ENCODE results near the gene PP2D1.

Gene PP2D1

DNA sequence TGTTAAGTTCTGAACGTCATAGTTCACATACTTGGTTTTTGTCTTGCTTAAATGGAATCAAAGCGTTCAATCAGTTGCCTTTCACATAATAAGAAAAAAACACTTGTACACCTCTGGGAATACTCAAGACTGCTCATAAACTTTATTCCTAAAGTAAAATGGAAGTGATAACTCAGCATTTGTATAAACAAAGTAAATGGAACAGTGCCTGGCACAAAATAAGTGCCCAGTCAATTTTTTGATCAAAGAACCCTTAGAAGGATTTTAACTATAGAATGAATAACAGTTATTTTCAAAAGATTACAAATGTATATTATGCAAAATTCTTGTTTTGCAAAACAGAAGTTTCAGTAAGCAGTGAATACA lies 63.9 kb downstream of the PP2D1 start:
- H3K27ac ChIP-seq (ENCODE audit: low read depth, low read length), result peak overlapping the region; percentile 70; the same call in 1 of the 2 replicates
- TF ChIP-seq, protein P1, sequence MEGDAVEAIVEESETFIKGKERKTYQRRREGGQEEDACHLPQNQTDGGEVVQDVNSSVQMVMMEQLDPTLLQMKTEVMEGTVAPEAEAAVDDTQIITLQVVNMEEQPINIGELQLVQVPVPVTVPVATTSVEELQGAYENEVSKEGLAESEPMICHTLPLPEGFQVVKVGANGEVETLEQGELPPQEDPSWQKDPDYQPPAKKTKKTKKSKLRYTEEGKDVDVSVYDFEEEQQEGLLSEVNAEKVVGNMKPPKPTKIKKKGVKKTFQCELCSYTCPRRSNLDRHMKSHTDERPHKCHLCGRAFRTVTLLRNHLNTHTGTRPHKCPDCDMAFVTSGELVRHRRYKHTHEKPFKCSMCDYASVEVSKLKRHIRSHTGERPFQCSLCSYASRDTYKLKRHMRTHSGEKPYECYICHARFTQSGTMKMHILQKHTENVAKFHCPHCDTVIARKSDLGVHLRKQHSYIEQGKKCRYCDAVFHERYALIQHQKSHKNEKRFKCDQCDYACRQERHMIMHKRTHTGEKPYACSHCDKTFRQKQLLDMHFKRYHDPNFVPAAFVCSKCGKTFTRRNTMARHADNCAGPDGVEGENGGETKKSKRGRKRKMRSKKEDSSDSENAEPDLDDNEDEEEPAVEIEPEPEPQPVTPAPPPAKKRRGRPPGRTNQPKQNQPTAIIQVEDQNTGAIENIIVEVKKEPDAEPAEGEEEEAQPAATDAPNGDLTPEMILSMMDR (IDR thresholded peaks at IDR 0.05; ENCODE audit: insufficient read depth, low read length, poor library complexity, severe bottlenecking), result no peak
- no peak for TF ChIP-seq EZH2phosphoT487 (conservative IDR thresholded peaks at IDR 0.05; ENCODE audit: low read length)
- H2AFZ ChIP-seq (ENCODE audit: low read depth, low read length, severe bottlenecking), result no peak overlapping the region
- H3K9me3 ChIP-seq (ENCODE audit: insufficient read depth, low read length), result no peaks in the 10 kb centered on the region
- H3K79me2 ChIP-seq (ENCODE audit: insufficient read depth, low read length), result peaks cover 63% of the 10 kb centered on the region
- H3K4me3 ChIP-seq (ENCODE audit: insufficient read depth, low read length, poor library complexity, severe bottlenecking), result peak overlapping the region; percentile 82
- peak overlapping the region; percentile 67 for H3K9ac ChIP-seq (ENCODE audit: low read length)
- peak overlapping the region; percentile 90 for H3K4me2 ChIP-seq (ENCODE audit: low read depth, low read length, poor library complexity, severe bottlenecking)
- H3K9me2 ChIP-seq (replicated peaks; ENCODE audit: insufficient read depth, low read length), result no peaks in the 10 kb centered on the region
- peaks cover 18% of the 10 kb centered on the region for H4K20me1 ChIP-seq (ENCODE audit: low read depth, low read length)
- peaks cover 28% of the 10 kb centered on the region for H3F3A ChIP-seq (ENCODE audit: insufficient read depth)
- no peaks in the 10 kb centered on the region for H3K27me3 ChIP-seq (ENCODE audit: low read length)
- H3K36me3 ChIP-seq (ENCODE audit: low read length), result peaks cover 18% of the 10 kb centered on the region; the same call in 1 of the 2 replicates

DNA sequence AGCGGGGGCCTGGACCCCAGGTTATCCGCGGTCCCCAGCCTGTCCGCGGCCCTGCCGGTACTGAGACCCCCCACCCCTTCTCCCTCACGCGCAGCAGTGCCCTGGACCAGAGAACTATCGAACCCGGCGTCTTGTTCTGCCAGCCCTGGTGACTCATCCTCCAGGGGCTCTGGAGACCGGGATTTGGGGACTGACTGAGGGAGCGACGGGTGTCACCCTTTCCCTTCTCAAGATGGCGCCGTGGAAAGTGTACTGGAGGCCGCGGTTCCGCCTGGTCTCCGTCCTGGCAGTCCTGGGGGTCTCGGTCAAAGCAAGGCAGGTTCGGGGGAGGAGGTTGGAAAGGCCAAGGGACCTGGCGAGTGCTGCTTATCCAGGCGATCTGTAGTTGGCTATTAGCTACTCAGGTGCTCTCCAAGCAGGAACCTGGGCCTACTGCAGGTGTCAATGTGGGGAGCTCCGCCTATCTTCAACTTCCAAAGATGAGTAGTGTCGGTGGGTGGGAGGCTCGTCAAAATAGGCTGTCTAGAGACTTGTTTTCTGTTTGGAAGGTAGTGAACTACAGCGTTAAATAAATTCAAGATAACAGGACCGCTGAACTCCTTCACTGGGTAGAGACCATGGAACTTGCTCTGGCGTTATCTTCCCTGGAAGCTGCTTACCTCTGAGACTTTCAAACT lies 64.4 kb downstream of the PP2D1 start:
- peaks cover 28% of the 10 kb centered on the region for H3F3A ChIP-seq (ENCODE audit: insufficient read depth)
- no peaks in the 10 kb centered on the region for H3K27me3 ChIP-seq (ENCODE audit: low read length)
- peak overlapping the region; percentile 82 for H3K4me3 ChIP-seq (ENCODE audit: insufficient read depth, low read length, poor library complexity, severe bottlenecking)
- peaks cover 13% of the 10 kb centered on the region; the same call in 1 of the 2 replicates for H3K36me3 ChIP-seq (ENCODE audit: low read length)
- peaks cover 58% of the 10 kb centered on the region for H3K79me2 ChIP-seq (ENCODE audit: insufficient read depth, low read length)
- peak overlapping the region; percentile 67 for H3K9ac ChIP-seq (ENCODE audit: low read length)
- peak overlapping the region; percentile 19 for H2AFZ ChIP-seq (ENCODE audit: low read depth, low read length, severe bottlenecking)
- TF ChIP-seq, protein P1 (IDR thresholded peaks at IDR 0.05; ENCODE audit: insufficient read depth, low read length, poor library complexity, severe bottlenecking), result no peak
- no peak for TF ChIP-seq EZH2phosphoT487 (conservative IDR thresholded peaks at IDR 0.05; ENCODE audit: low read length)
- H3K4me2 ChIP-seq (ENCODE audit: low read depth, low read length, poor library complexity, severe bottlenecking), result peak overlapping the region; percentile 90
- H4K20me1 ChIP-seq (ENCODE audit: low read depth, low read length), result peaks cover 16% of the 10 kb centered on the region
- H3K27ac ChIP-seq (ENCODE audit: low read depth, low read length), result peak overlapping the region; percentile 70
- no peaks in the 10 kb centered on the region for H3K9me2 ChIP-seq (replicated peaks; ENCODE audit: insufficient read depth, low read length)
- H3K9me3 ChIP-seq (ENCODE audit: insufficient read depth, low read length), result no peaks in the 10 kb centered on the region

DNA sequence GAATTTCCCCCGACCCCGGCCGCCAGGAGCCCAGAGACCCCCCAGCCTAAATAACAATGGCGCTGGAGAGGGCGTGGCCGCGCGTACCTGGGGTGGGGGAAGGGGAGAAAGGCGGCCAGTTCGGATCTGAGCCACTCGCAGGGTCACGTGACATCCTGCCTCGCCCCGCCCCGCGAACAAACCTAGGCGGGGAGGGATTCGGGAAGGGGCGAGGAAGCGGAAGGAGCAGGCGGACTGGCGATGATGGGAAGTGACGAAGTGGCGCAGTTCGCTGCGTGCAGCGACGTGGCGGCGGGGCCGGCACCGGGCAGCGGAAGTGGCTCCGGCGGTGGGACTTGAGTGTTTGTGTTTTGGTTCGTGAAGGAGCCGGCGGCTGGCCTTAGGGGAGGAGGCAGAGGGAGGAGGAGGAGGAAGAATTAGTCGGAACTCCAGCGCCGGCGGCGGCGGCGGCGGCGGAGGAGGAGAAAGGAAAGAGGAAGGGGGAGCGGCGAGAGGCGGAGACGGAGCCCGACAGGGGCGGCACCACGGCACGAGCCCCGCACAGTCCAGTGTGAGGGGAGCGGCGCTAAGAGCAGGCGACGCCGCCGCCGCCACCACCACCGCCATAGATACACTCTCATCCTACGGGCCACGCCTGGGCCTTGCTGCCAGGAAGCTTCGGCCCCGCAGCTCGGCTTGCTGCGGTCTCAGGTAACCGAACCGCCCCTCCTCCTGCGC lies 65.1 kb downstream of the PP2D1 start, which contains the start of gene RAB5A:
Gene RAB5A, plus strand, starts transcription at position 266 of the 717 bp plus-strand sequence. CDS start 3,802 bp downstream, outside the sequence.
- H3K9me3 ChIP-seq (ENCODE audit: insufficient read depth, low read length), result no peaks in the 10 kb centered on the region
- H4K20me1 ChIP-seq (ENCODE audit: low read depth, low read length), result peaks cover 9% of the 10 kb centered on the region
- H3K9ac ChIP-seq (ENCODE audit: low read length), result peak within 1 kb of the TSS; percentile 67
- H3K79me2 ChIP-seq (ENCODE audit: insufficient read depth, low read length), result peaks cover 51% of the 10 kb centered on the region
- no peak for TF ChIP-seq EZH2phosphoT487 (conservative IDR thresholded peaks at IDR 0.05; ENCODE audit: low read length)
- TF ChIP-seq, protein P1 (IDR thresholded peaks at IDR 0.05; ENCODE audit: insufficient read depth, low read length, poor library complexity, severe bottlenecking), result no peak
- peaks cover 7% of the 10 kb centered on the region; the same call in 1 of the 2 replicates for H3K36me3 ChIP-seq (ENCODE audit: low read length)
- H3K4me2 ChIP-seq (ENCODE audit: low read depth, low read length, poor library complexity, severe bottlenecking), result peak within 1 kb of the TSS; percentile 90
- H3K4me3 ChIP-seq (ENCODE audit: insufficient read depth, low read length, poor library complexity, severe bottlenecking), result peak within 1 kb of the TSS; percentile 82
- H3K27me3 ChIP-seq (ENCODE audit: low read length), result no peaks in the 10 kb centered on the region
- H3K27ac ChIP-seq (ENCODE audit: low read depth, low read length), result peak within 1 kb of the TSS; percentile 70
- no peaks in the 10 kb centered on the region for H3K9me2 ChIP-seq (replicated peaks; ENCODE audit: insufficient read depth, low read length)
- peaks cover 28% of the 10 kb centered on the region for H3F3A ChIP-seq (ENCODE audit: insufficient read depth)
- H2AFZ ChIP-seq (ENCODE audit: low read depth, low read length, severe bottlenecking), result peak within 1 kb of the TSS; percentile 92
